Ovary (tissue), 9 donors: ENCODE measurements around the gene TUFT1. TPM values are rescaled to one million over a fixed set of nuclear protein-coding genes. Genes with fewer than 3 reads are reported as not detected.

Experiments
- DNase-seq, 5 donors: peaks; one replicate each; pipeline ENCODE4 v3.0.0-alpha.2; 2019 to 2020
- H3K27ac ChIP-seq, 2 donors: fragments of 200-600 bp; one replicate each; pipeline versions ENCODE4 v1.5.1 to v1.8.0; 2019 to 2022
- H3K27me3 ChIP-seq: fragments of 200-600 bp; one replicate; pipeline ENCODE4 v1.8.0; 2022
- H3K36me3 ChIP-seq: fragments of 200-600 bp; sonication (generic); one replicate; pipeline ENCODE4 v1.5.1; 2019
- H3K4me1 ChIP-seq: one replicate; pipeline ENCODE4 v1.8.1; 2013; ENCODE audit warnings: mild to moderate bottlenecking, moderate library complexity; ENCODE audit not compliant: insufficient read depth
- H3K4me3 ChIP-seq: fragments of 200-600 bp; sonication (generic); one replicate; pipeline ENCODE4 v1.5.1; 2017
- H3K9me3 ChIP-seq, 2 donors: fragments of 200-600 bp in 1 of 2; sonication (generic) in 1 of 2; one replicate each; pipeline versions ENCODE4 v1.5.1 to v1.8.1; 2013 to 2019; ENCODE audit warnings: mild to moderate bottlenecking in 1 of 2, moderate library complexity in 1 of 2
- CTCF ChIP-seq, 3 donors: fragments of 450-650 bp in 2 of 3; fragments of 200-600 bp in 1 of 3; IDR thresholded peaks; one replicate each; pipeline versions ENCODE4 v1.5.1 to v1.8.0; 2016 to 2022; ENCODE audit warnings: antibody characterized with exemption in 3 of 3, mild to moderate bottlenecking in 1 of 3
- EP300 ChIP-seq: sonication (generic); formaldehyde crosslinking; IDR thresholded peaks from one replicate; pipeline ENCODE4 v1.6.1; 2017; ENCODE audit warnings: antibody characterized with exemption
- POLR2A ChIP-seq: fragments of 450-650 bp; IDR thresholded peaks from one replicate; pipeline ENCODE4 v1.6.1; 2017; ENCODE audit warnings: antibody characterized with exemption, mild to moderate bottlenecking, moderate library complexity
- WGBS, 3 donors: extraction: QIAGEN DNeasy Blood & Tissue Kit in 1 of 3; methylation state at CpG; one replicate each; pipeline versions ENCODE4 v1.1.5 to v1.1.7; 2013 to 2017; 5-methylcytosine and 5-hydroxymethylcytosine counted together
- intact Hi-C, 4 donors: fragments of 100-400 bp; cut with DNase I; formaldehyde crosslinking; loops; one replicate each; pipeline versions ENCODE4 v1.11.0 to v1.15.1; 2022 to 2023
- polyA plus RNA-seq, 2 donors: library from polyadenylated mRNA; stranded (reverse); fragments of 200-250 nt in 1 of 2; fragments of 350-450 nt in 1 of 2; fragmentation: Illumina TruSeq in 1 of 2; extraction: RNeasy Lipid Tissue Mini Kit (QIAGEN cat#74804) in 1 of 2; gene quantifications; one replicate each; pipeline ENCODE4 v1.2.3, GENCODE V29; 2013 to 2014
- total RNA-seq, 7 donors: library from RNA; depleted of rRNA in 2 of 7; stranded (reverse); fragments of >200 nt in 2 of 7; fragmentation: NEBNext Ultra II Directional in 3 of 7; extraction: Animal tissue kit (Norgen Biotek cat#: 25700) in 3 of 7; gene quantifications; one replicate each; pipeline versions ENCODE4 v1.1.0 to v1.2.4, GENCODE V29; 2016 to 2023
- donor health status: DM: no; HTN: no; CAD: no; lungs with moderate emphysema.
- donor health status: DM: no; HTN: no; CAD: no.
- donor health status: Bipolar disorder and iron deficiency.
- donor health status: DM: yes; HTN: yes; CAD: no.
- donor health status: DM: no; HTN: no; CAD: no.
- donor health status: DM: yes; HTN: yes; CAD: no.

Gene TUFT1
- total and polyA plus RNA-seq, 9 donors = 5.0 to 10.2 (median 7.3) TPM

GRCh38 chr1:151512801-151513625 is 27.1 kb upstream of the TUFT1 start:
- H3K27ac ChIP-seq = no peak overlapping the region
- peak overlapping the region; percentile 64 for H3K4me3 ChIP-seq
- WGBS, 3 donors = 42 to 53% (median 50%) methylated on average over 8 of the region's 8 CpGs
- intact Hi-C loops = no loop called here
- H3K9me3 ChIP-seq = no peaks in the 10 kb centered on the region
- H3K36me3 ChIP-seq = no peaks in the 10 kb centered on the region
- TF ChIP-seq POLR2A (no peak), CTCF (IDR thresholded peaks at IDR 0.05) (no peak), EP300 (no peak)
- H3K27me3 ChIP-seq = no peaks in the 10 kb centered on the region
- peaks cover 6% of the 10 kb centered on the region for H3K4me1 ChIP-seq
- DNase-seq = no peak

- 83 to 85% (median 83%) methylated on average over 6 of the region's 6 CpGs for WGBS, 3 donors
- no peaks in the 10 kb centered on the region for H3K36me3 ChIP-seq
- H3K27me3 ChIP-seq = no peaks in the 10 kb centered on the region
- DNase-seq = no peak
- TF ChIP-seq EP300 (no peak), CTCF (IDR thresholded peaks at IDR 0.05) (no peak), POLR2A (no peak)
- intact Hi-C loops = no loop called here
- peaks cover 6% of the 10 kb centered on the region for H3K4me1 ChIP-seq
- H3K4me3 ChIP-seq = no peak overlapping the region
- H3K27ac ChIP-seq = no peak overlapping the region
- H3K9me3 ChIP-seq = no peaks in the 10 kb centered on the region
Measured at GRCh38 chr1:151513626-151514121, 26.4 kb upstream of the TUFT1 start.

GRCh38 chr1:151514366-151514765 is 25.7 kb upstream of the TUFT1 start:
- intact Hi-C loops = no loop called here
- Histone ChIP-seq H3K27me3 (no peaks in the 10 kb centered on the region), H3K36me3 (no peaks in the 10 kb centered on the region), H3K4me1 (peaks cover 6% of the 10 kb centered on the region), H3K4me3 (no peak overlapping the region), H3K9me3 (no peaks in the 10 kb centered on the region), H3K27ac (no peak overlapping the region)
- TF ChIP-seq CTCF (IDR thresholded peaks at IDR 0.05) (no peak), EP300 (no peak), POLR2A (no peak)
- no peak for DNase-seq
- WGBS, 3 donors = 85 to 92% (median 88%) methylated on average over 4 of the region's 4 CpGs

- Histone ChIP-seq H3K27ac (no peak overlapping the region), H3K4me1 (peaks cover 8% of the 10 kb centered on the region), H3K36me3 (no peaks in the 10 kb centered on the region), H3K4me3 (no peak overlapping the region), H3K27me3 (no peaks in the 10 kb centered on the region), H3K9me3 (no peaks in the 10 kb centered on the region)
- TF ChIP-seq EP300 = no peak
- no peak for TF ChIP-seq POLR2A
- no peak for TF ChIP-seq CTCF (IDR thresholded peaks at IDR 0.05)
- intact Hi-C loops = no loop called here
- no peak for DNase-seq
- WGBS, 3 donors = 96 to 98% (median 97%) methylated on average over 4 of the region's 4 CpGs
Measured at GRCh38 chr1:151515265-151515664, 24.8 kb upstream of the TUFT1 start.
